K562 (cell line): Measurements from ENCODE around the gene KLK11. TPM values are rescaled to one million over a fixed set of nuclear protein-coding genes. Genes with fewer than 3 reads are reported as not detected.

Experiments
- CC2D1A ChIP-seq: fragments of 450-650 bp; IDR thresholded peaks from 2 replicates; pipeline ENCODE4 v1.6.1; 2017; ENCODE audit warnings: mild to moderate bottlenecking
- EHMT2 ChIP-seq: fragments of 450-650 bp; IDR thresholded peaks from 2 replicates; pipeline ENCODE4 v1.6.1; 2018; ENCODE audit warnings: antibody characterized with exemption
- FIP1L1 ChIP-seq: fragments of 200-400 bp; formaldehyde crosslinking; IDR thresholded peaks from 2 replicates; pipeline ENCODE4 v1.6.1; 2018; ENCODE audit warnings: mild to moderate bottlenecking, low read depth, low read length; ENCODE audit not compliant: poor library complexity, severe bottlenecking
- FUS ChIP-seq: fragments of 200-400 bp; formaldehyde crosslinking; optimal IDR thresholded peaks from 2 replicates; pipeline ENCODE3; 2017; ENCODE audit warnings: low read depth, low read length
- HCFC1 ChIP-seq: IDR thresholded peaks from 2 replicates; pipeline ENCODE4 v1.6.1; 2012; ENCODE audit warnings: low read depth, low read length, improper control_type of control experiment
- MTF1 ChIP-seq: fragments of 250-450 bp; sonication (Bioruptor Pico); IDR thresholded peaks from 2 replicates; pipeline ENCODE4 v1.9.0; 2021; ENCODE audit warnings: moderate library complexity, mild to moderate bottlenecking, inconsistent platforms, borderline replicate concordance
- REST ChIP-seq, 2 experiments: fragments of 450-650 bp; formaldehyde crosslinking in 1 of 2; IDR thresholded peaks; 2 replicates each; pipeline versions ENCODE4 v1.4.0 to v1.6.1; 2014 to 2020; ENCODE audit warnings: mild to moderate bottlenecking in 2 of 2, borderline replicate concordance in 1 of 2, low read depth in 1 of 2
- SLC30A9 ChIP-seq: fragments of 250-450 bp; sonication (Bioruptor Pico); IDR thresholded peaks from 2 replicates; pipeline ENCODE4 v1.8.0; 2022; ENCODE audit warnings: mild to moderate bottlenecking, moderate library complexity
- TFAP4 ChIP-seq: sonication (generic); formaldehyde crosslinking; IDR thresholded peaks from 2 replicates; pipeline ENCODE4 v1.8.0; 2022; ENCODE audit warnings: missing genetic modification reagents, mild to moderate bottlenecking, moderate library complexity, borderline replicate concordance
- ZBTB17 ChIP-seq: fragments of 450-650 bp; formaldehyde crosslinking; IDR thresholded peaks from 2 replicates; pipeline ENCODE4 v1.4.0; 2020; ENCODE audit warnings: mild to moderate bottlenecking
- ZBTB2 ChIP-seq: fragments of 450-650 bp; IDR thresholded peaks from 2 replicates; pipeline ENCODE4 v1.6.1; 2016; ENCODE audit warnings: antibody characterized with exemption
- ZBTB49 ChIP-seq: sonication (generic); formaldehyde crosslinking; IDR thresholded peaks from 2 replicates; pipeline ENCODE4 v1.8.0; 2022; ENCODE audit warnings: missing genetic modification reagents, mild to moderate bottlenecking, borderline replicate concordance
- ZNF3 ChIP-seq: fragments of 250-450 bp; sonication (Bioruptor Pico); IDR thresholded peaks from 2 replicates; pipeline ENCODE4 v1.5.0; 2021; ENCODE audit warnings: mild to moderate bottlenecking, moderate library complexity
- ZNF57 ChIP-seq: fragments of 450-650 bp; formaldehyde crosslinking; IDR thresholded peaks from 2 replicates; pipeline ENCODE4 v1.4.0; 2020; ENCODE audit warnings: mild to moderate bottlenecking, moderate library complexity
- polyA plus RNA-seq, 8 experiments: library from polyadenylated mRNA; depleted of rRNA in 4 of 8; stranded (reverse) in 5 of 8; unstranded in 3 of 8; fragments of >200 nt; fragmentation: Nextera tagmentation in 2 of 8; fragmentation: Illumina TruSeq in 1 of 8; extraction: Ambion mirVana in 2 of 8; extraction: Trizol in 1 of 8; gene quantifications; 2 replicates each; pipeline versions ENCODE4 v1.2.1 to v1.2.3, GENCODE V29; 2011 to 2014; ENCODE audit warnings: inconsistent platforms in 1 of 8, missing spikeins in 1 of 8
- total RNA-seq, 7 experiments: library from RNA; depleted of rRNA in 6 of 7; stranded (reverse); fragments of >200 nt in 6 of 7; fragmentation: Illumina TruSeq in 2 of 7; extraction: Trizol in 2 of 7; gene quantifications; 2 replicates each; pipeline versions ENCODE4 v1.2.1 to v1.2.3, GENCODE V29; 2011 to 2021; ENCODE audit warnings: low replicate concordance in 1 of 7

Gene KLK11
- total and polyA plus RNA-seq, 9 of the 15 experiments (the other 6 are each of a cell fraction or from before 2014, with no cell fraction given), result not detected

GRCh38 chr19:50994129-50994528 is 32.3 kb downstream of the KLK11 start (continued):
- TF ChIP-seq ZNF3 (CRISPR knock-in tag) (no peak), FIP1L1 (no peak), REST (IDR thresholded peaks at IDR 0.05; ENCODE audit: borderline replicate concordance) (peak; percentile 58), REST (CRISPR knock-in tag; IDR thresholded peaks at IDR 0.05; ENCODE audit: low read depth) (no peak), ZBTB17 (CRISPR knock-in tag) (no peak), CC2D1A (0 out of 2 replicates have a peak, but pooled peaks have one; percentile 42), HCFC1 (no peak), MTF1 (CRISPR knock-in tag) (no peak), SLC30A9 (CRISPR knock-in tag) (no peak), ZBTB2 (no peak), EHMT2 (peak; percentile 29; the same call in 1 of the 2 replicates), ZNF57 (CRISPR knock-in tag) (no peak), FUS (no peak), ZBTB49 (CRISPR knock-in tag) (no peak), TFAP4 (CRISPR knock-in tag) (no peak)
